Mucosa of descending colon (tissue), 3 donors: ENCODE data around the gene KIF9. TPM values are rescaled to one million over a fixed set of nuclear protein-coding genes. Genes with fewer than 3 reads are reported as not detected.
"Not testable (repeated sequence)": the region's sequence is repeated elsewhere in the genome, so short reads cannot be mapped to it uniquely, and the experiment has no call there.

Experiments used
- ATAC-seq: fragments of 200-7000 bp; cut with Tn5 transposase; one replicate; pipeline ENCODE4 v1.9.1; 2020; ENCODE audit warnings: mild to moderate bottlenecking, moderate library complexity
- DNase-seq, 3 donors: peaks; one replicate each; pipeline ENCODE4 v3.0.0-alpha.2; 2020
- H3K36me3 ChIP-seq: fragments of 200-600 bp; one replicate; pipeline ENCODE4 v1.8.0; 2021; ENCODE audit warnings: low read depth, mild to moderate bottlenecking
- H3K4me1 ChIP-seq: fragments of 200-600 bp; one replicate; pipeline ENCODE4 v1.8.0; 2021; ENCODE audit warnings: low read depth, mild to moderate bottlenecking
- H3K4me3 ChIP-seq: fragments of 200-600 bp; one replicate; pipeline ENCODE4 v1.8.0; 2021; ENCODE audit warnings: mild to moderate bottlenecking
- H3K9me3 ChIP-seq: fragments of 200-600 bp; one replicate; pipeline ENCODE4 v1.8.0; 2021; ENCODE audit warnings: mild to moderate bottlenecking
- intact Hi-C, 2 donors: fragments of 100-400 bp; cut with DNase I in 1 of 2; cut with micrococcal nuclease in 1 of 2; formaldehyde crosslinking; loops; one replicate each; pipeline versions ENCODE4 v1.11.0 to v1.11.1; 2022; cut with DNase I, micrococcal nuclease
- total RNA-seq, 3 donors: library from RNA; stranded (reverse); fragmentation: NEBNext Ultra II Directional in 2 of 3; extraction: Animal tissue kit (Norgen Biotek cat#: 25700) in 2 of 3; gene quantifications; one replicate each; pipeline versions ENCODE4 v1.2.1 to v1.2.4, GENCODE V29; 2021 to 2023
- TF ChIP-seq, protein P1 (sequence below): fragments of 200-600 bp; IDR thresholded peaks from one replicate; pipeline ENCODE4 v1.8.0; 2022; ENCODE audit warnings: antibody characterized with exemption, mild to moderate bottlenecking
- donor health status: DM: no; HTN: no; CAD: no; lungs with moderate emphysema.
- donor health status: DM: no; HTN: no; CAD: no.
- donor health status: DM: no; HTN: yes; CAD: no.

The KIF9 gene
- total RNA-seq, 3 donors from 2014 or later: 5.8 to 9.5 (median 6.1) TPM

DNA sequence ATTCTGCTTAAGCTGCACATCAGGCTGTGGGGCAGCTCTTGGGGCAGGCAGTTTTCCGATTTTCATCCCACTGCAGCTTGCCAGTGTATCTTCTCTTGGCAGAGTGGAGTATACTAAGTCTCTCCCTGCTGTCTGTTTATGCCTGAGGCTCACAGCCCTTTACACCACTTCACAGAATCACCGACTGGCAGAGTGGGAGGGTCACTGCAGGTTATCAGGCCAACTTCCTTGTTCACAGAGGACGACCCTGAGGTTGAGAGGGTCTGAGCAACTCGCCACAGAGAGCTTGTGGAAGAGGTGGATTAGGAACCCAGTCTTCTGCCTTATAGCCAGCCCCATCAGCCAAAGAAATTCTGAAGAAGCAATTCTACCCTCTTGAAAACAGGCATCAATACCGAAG, 30.9 kb downstream of the KIF9 start:
- no peaks in the 10 kb centered on the region for H3K4me1 ChIP-seq
- no peak overlapping the region for H3K4me3 ChIP-seq
- H3K9me3 ChIP-seq: no peaks in the 10 kb centered on the region
- intact Hi-C loops: no loop called here
- no peaks in the 10 kb centered on the region for H3K36me3 ChIP-seq
- ATAC-seq: no peak
- no peak for DNase-seq
- TF ChIP-seq, protein P1, sequence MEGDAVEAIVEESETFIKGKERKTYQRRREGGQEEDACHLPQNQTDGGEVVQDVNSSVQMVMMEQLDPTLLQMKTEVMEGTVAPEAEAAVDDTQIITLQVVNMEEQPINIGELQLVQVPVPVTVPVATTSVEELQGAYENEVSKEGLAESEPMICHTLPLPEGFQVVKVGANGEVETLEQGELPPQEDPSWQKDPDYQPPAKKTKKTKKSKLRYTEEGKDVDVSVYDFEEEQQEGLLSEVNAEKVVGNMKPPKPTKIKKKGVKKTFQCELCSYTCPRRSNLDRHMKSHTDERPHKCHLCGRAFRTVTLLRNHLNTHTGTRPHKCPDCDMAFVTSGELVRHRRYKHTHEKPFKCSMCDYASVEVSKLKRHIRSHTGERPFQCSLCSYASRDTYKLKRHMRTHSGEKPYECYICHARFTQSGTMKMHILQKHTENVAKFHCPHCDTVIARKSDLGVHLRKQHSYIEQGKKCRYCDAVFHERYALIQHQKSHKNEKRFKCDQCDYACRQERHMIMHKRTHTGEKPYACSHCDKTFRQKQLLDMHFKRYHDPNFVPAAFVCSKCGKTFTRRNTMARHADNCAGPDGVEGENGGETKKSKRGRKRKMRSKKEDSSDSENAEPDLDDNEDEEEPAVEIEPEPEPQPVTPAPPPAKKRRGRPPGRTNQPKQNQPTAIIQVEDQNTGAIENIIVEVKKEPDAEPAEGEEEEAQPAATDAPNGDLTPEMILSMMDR: no peak

DNA sequence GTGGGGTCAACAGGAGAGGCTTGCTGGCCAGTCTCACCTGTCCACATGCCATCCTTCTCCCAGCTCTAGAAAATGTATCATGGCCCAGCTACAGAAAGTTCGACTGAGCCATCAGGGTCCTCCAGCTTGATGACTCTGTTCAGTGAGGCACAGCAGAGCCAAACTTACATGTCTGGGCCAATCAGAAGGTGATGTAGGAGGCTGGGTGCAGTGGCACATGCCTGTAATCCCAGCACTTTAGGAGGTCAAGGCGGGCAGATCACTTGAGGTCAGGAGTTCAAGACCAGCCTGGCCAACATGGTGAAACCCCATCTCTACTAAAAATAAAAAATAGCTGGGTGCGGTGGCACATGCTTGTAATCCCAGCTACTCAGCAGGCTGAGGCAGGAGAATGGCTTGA, 31.5 kb downstream of the KIF9 start:
- H3K9me3 ChIP-seq, intact Hi-C loops, ATAC-seq, H3K36me3 ChIP-seq, H3K4me3 ChIP-seq, H3K4me1 ChIP-seq: not testable (repeated sequence)
- DNase-seq: peak in 1 of 3 donors; percentile 1

DNA sequence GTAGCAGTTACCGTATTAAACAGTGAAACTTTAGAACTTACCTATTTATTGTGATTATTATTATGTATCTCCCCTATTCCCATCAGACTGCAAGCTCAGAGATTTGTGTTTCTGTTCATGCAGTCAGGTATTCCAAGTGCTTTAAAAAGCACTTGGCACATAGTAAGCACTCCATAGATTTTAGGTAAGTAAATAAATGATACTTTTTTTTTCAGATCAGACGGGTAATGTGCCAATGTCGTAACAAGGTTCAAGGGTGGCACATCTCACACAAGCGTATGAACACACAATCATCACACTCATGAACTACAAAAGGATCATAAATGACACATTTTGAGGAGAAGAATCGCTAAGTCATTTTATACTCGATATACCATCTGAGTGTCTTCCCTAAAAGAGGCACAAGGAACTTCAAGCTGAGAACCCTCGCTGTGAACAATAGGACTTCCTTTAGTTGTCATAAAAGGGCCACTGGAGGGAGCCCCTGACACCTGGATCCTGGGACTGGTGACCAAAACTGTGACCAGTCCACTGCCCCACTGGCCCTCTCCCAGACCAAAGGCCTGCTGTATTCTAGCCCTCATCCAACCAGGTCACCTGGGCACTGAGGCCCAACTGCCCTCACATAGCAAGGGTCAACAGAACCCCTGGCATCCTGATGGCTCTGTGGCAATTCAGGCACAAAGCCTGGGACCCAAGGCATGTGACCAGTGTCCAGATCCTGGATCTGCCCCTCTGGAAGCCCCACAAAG, 32.1 kb downstream of the KIF9 start:
- Histone ChIP-seq H3K9me3 (no peaks in the 10 kb centered on the region), H3K4me1 (no peaks in the 10 kb centered on the region), H3K36me3 (no peaks in the 10 kb centered on the region), H3K4me3 (no peak overlapping the region)
- TF ChIP-seq, protein P1: no peak
- ATAC-seq (peak; percentile 40), DNase-seq (peak in 2 of 3 donors; percentile 25 to 29)
- intact Hi-C loops: no loop called here

DNA sequence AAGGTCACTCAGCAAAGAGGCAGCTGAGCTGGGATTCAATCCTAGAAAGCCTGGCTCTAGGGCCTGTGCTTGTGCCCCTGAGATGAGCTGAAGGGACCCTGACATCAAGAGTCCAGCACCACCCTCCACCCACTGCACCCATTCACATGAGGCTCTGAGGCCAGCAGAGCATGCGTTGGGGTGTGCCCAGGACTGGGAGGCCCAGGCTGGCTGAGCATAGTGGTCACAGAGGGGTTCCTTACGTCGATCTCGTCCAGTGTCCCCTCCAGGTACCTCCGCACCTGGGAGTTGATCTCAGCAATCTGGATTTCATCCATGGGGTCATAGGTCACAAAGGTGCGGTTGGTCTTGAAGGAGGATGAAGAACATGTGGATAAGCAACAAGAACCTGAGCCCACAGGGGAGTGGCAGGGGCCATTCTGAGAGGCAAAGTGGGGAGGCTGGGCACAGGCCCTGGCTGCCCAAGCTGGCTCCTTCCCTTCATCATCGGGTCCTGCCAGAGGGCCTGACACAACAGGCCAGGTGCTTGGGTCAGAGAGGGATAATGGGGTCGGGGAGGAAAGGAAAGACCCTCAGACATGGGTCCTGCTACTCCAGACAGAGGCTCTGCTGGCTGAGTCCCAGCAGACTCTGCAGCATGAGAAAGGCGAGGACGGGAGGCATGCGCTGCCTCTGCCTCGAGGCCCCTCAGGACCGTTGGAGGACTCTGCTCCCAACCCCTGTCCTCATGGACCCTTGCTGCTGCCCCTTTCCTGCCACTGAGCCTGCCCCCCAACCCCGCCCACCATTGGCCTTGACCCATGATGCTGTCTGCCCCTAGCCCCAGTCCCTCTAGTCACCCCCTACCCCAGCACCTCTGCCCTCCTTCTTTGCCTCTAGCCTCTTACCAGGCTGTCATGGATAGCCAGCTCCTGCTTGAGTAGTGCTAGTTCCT, 35.2 kb downstream of the KIF9 start:
- Histone ChIP-seq H3K4me1 (no peaks in the 10 kb centered on the region), H3K4me3 (no peak overlapping the region), H3K9me3 (no peaks in the 10 kb centered on the region), H3K36me3 (no peaks in the 10 kb centered on the region)
- TF ChIP-seq, protein P1: no peak
- intact Hi-C loops: no loop called here
- no peak for DNase-seq
- no peak for ATAC-seq

DNA sequence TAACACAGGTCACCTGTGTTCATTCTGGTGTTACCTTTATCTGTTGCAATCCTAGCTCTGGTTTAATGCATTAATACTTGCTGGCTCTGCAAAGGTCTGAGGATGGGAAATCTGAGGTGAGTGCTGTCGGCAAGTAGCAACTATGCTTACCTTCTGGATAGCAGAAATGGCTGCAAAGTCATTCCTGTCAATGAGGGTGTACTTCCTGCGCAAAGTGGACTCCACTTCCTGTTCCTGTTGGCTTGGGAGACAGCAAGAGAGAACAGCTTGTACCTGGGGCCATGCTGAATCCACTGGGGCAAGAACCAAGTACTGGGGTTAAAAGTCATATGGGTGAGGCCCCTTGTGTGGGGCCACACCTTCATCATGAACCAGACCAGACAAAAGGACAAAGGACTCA, 37.3 kb downstream of the KIF9 start:
- ATAC-seq (no peak), DNase-seq (no peak)
- intact Hi-C loops: no loop called here
- Histone ChIP-seq H3K36me3 (no peaks in the 10 kb centered on the region), H3K9me3 (no peaks in the 10 kb centered on the region), H3K4me3 (no peak overlapping the region), H3K4me1 (no peaks in the 10 kb centered on the region)
- TF ChIP-seq, protein P1: no peak
